ENCODE data around the gene STYXL1.
"Not testable (repeated sequence)": the region's sequence is repeated elsewhere in the genome, so short reads cannot be mapped to it uniquely, and the experiment has no call there.

Gene STYXL1

DNA sequence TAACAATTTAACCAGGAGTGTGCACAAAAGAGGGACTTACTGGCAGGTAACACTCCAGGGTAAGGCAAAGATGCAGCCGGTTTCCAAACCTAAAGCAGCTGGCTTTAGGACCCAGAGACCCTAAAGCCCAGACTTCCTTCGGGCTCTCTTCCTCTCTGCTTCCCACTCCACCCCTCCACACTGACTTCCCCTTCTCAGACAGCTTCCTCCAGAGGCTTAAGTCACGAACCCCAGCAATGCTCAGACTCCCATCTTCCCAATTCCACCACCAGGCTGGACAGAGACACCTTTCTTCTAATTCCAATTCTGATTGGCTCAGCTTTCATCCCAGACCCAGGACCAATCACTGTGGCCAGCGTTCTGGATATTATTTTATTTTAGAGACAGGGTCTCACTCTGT lies 24.8 kb downstream of the STYXL1 start:
- no peaks in the 10 kb centered on the region for H3K9me3 ChIP-seq
- TF ChIP-seq, protein P1, sequence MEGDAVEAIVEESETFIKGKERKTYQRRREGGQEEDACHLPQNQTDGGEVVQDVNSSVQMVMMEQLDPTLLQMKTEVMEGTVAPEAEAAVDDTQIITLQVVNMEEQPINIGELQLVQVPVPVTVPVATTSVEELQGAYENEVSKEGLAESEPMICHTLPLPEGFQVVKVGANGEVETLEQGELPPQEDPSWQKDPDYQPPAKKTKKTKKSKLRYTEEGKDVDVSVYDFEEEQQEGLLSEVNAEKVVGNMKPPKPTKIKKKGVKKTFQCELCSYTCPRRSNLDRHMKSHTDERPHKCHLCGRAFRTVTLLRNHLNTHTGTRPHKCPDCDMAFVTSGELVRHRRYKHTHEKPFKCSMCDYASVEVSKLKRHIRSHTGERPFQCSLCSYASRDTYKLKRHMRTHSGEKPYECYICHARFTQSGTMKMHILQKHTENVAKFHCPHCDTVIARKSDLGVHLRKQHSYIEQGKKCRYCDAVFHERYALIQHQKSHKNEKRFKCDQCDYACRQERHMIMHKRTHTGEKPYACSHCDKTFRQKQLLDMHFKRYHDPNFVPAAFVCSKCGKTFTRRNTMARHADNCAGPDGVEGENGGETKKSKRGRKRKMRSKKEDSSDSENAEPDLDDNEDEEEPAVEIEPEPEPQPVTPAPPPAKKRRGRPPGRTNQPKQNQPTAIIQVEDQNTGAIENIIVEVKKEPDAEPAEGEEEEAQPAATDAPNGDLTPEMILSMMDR (IDR thresholded peaks at IDR 0.05; ENCODE audit: low read depth, low read length): no peak
- no peaks in the 10 kb centered on the region for H3K27me3 ChIP-seq
- no peak for DNase-seq
- no peak overlapping the region for H3K4me3 ChIP-seq (ENCODE audit: low read depth, low read length)
- no peaks in the 10 kb centered on the region for H3K4me1 ChIP-seq
- H3K36me3 ChIP-seq: peaks cover 3% of the 10 kb centered on the region; the same call in 1 of the 2 replicates

DNA sequence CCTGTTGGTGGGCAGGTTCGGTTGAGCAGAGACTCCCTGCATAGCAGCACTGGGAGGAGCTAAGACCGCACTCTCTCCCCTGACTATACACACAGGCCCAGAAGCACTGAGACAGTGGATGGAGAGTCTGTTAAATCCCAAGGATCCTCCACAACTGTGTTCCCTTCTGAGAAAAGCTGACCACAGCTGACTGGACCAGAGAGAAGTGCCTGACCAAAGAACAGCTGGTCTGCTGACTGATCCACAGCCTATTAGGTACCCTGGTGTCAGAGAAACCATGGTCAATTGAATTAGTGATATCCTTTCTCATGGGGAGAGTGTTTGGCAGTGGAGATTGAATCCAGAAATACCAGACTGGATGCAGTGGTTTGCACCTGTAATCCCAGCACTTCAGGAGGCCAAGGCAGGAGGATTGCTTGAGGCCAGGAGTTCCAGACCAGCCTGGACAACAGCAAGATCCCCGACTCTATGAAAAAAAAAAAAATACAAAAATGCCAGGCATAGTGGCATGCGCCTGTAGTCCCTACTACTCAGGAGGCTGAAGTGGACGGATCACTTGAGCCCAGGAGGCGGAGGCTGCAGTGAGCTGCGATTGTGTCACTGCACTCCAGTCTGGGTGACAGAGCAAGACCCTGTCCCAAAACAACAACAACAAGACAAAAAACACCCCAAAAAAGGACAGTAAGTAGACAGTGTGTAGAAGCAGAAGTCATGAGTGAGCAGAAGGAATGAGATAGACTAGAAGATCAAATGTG lies 25.6 kb downstream of the STYXL1 start:
- Histone ChIP-seq H3K9me3 (no peaks in the 10 kb centered on the region), H3K4me3 (ENCODE audit: low read depth, low read length) (no peak overlapping the region), H3K27me3 (no peaks in the 10 kb centered on the region), H3K36me3 (peaks cover 3% of the 10 kb centered on the region; the same call in 1 of the 2 replicates), H3K4me1 (no peaks in the 10 kb centered on the region)
- TF ChIP-seq, protein P1 (IDR thresholded peaks at IDR 0.05; ENCODE audit: low read depth, low read length): no peak
- no peak for DNase-seq

DNA sequence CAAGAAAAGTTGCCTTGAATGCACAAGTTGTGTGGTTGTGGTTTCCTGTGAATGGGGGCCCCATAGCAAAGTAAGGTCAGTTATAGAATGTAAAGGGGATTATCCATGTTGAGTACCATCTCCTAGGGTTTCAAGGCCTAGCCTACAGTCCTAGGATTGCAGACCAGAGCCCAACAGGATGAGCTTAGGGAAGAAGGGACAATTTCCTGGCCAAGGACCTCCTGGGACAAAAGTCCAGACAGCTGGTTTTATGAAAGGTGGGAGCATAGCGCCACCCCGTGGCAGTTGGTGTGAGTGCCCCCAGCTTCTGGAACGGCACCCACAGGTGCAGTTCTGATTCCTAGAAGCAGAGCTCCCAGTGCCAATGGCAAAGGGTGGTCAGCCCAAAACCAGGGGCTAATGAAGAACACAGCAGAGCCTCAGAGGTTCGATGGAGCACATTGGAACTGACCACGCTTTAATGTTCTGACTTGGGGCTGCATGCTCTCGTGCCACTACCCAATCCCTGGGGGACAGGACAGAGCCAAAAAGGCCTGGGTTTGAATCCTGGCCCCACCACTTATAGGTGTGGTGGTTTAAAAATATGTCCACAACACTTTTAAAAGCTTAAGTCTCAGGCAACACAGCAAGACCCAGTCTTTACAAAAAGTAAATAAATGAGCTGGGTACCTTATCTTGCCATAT lies 27.6 kb downstream of the STYXL1 start:
- H3K4me3 ChIP-seq (ENCODE audit: low read depth, low read length): no peak overlapping the region

DNA sequence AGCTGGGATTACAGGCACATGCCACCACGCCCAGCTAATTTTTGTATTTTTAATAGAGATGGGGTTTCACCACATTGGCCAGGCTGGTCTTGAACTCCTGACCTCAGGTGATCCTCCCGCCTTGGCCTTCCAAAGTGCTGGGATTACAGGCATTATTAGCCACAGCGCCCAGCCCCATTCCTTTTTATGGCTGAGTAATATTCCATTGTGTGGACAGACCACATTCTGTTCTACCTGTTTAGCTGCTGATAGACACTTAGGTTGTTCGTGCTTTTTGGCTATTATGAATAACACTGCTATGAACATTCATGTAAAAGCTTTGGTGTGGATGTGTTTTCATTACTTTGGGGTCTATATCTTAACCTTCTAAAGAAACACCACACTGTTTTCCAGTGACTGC lies 29.3 kb downstream of the STYXL1 start:
- not testable (repeated sequence) for H3K36me3 ChIP-seq; H3K27me3 ChIP-seq; H3K4me3 ChIP-seq (ENCODE audit: low read depth, low read length); H3K9me3 ChIP-seq; H3K4me1 ChIP-seq; DNase-seq

More for the DNA sequence above, 27.6 kb downstream of the STYXL1 start:
- TF ChIP-seq, protein P1 (IDR thresholded peaks at IDR 0.05; ENCODE audit: low read depth, low read length): peak; percentile 93
- Histone ChIP-seq H3K4me1 (no peaks in the 10 kb centered on the region), H3K27me3 (no peaks in the 10 kb centered on the region), H3K36me3 (peaks cover 3% of the 10 kb centered on the region; the same call in 1 of the 2 replicates), H3K9me3 (no peaks in the 10 kb centered on the region)
- DNase-seq: peak; percentile 78

DNA sequence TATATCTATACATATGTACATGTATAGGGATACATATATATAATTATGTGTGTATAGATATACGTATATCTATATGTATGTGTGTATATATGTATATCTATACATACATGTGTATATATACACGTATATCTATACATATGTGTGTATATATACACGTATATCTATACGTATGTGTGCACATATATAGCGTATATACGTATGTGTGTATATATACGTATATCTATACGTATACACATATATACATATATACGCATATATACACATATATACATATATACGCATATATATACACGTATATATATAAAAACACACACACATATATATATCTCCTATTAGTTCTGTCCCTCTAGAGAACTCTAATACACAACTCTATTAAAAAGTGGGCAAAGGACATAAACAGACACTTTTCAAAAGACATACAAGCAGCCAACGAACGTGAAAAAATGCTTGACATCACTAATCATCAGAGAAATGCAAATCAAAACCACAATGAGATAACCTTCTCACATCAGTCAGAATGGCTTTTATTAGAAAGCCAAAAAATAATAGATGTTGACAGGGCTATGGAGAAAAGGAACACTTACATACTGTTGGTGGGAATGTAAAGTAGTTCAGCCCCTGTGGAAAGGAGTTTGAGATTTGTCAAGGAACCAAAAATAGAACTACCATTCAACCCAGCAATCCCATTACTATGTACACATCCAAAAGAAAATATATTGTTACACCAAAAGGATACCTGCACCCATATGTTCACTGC lies 31.4 kb downstream of the STYXL1 start:
- Histone ChIP-seq H3K9me3 (no peaks in the 10 kb centered on the region), H3K4me1 (no peaks in the 10 kb centered on the region), H3K27me3 (no peaks in the 10 kb centered on the region), H3K4me3 (ENCODE audit: low read depth, low read length) (no peak overlapping the region), H3K36me3 (peaks cover 3% of the 10 kb centered on the region; the same call in 1 of the 2 replicates)
- no peak for DNase-seq
- TF ChIP-seq, protein P1 (IDR thresholded peaks at IDR 0.05; ENCODE audit: low read depth, low read length): no peak

DNA sequence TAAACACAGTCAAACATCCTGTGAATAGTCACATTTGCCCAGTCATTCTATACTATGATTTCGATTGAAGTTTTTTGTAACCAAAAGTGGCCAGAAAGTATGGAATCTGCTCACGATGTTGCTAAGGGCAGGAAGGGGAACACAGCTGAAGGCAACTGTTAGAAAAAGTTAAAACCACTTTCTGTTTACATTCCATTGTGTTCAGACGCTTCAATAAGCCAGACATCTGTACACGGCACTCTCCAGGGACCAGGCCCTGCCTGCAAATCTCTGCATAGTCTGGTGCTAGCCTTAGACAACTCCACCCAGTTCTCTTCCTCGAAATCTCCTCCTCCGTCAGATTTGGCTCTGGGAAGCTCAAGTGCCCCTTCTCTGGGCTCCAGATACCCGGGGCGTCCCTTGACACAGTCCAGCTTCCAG lies 36.3 kb downstream of the STYXL1 start:
- TF ChIP-seq, protein P1 (IDR thresholded peaks at IDR 0.05; ENCODE audit: low read depth, low read length): no peak
- Histone ChIP-seq H3K4me3 (ENCODE audit: low read depth, low read length) (no peak overlapping the region), H3K4me1 (no peaks in the 10 kb centered on the region), H3K36me3 (no peaks in the 10 kb centered on the region), H3K27me3 (no peaks in the 10 kb centered on the region), H3K9me3 (no peaks in the 10 kb centered on the region)
- no peak for DNase-seq
